ENCODE data around the gene GRHL1. TPM values are rescaled to one million over a fixed set of nuclear protein-coding genes. Genes with fewer than 3 reads are reported as not detected.
A peak's percentile ranks its signal among the peaks of the same experiment; 100 is the strongest.

GRHL1 gene
- total and polyA plus RNA-seq, 2 of the 4 experiments (the other 2 are of a cell fraction): 0.18 to 0.21 TPM

- no peaks in the 10 kb centered on the region for H3K36me3 ChIP-seq (ENCODE audit: control insufficient read depth, insufficient read depth, low read length)
- no peak overlapping the region for H3K27ac ChIP-seq (ENCODE audit: insufficient read depth, low read length)
- in situ Hi-C loops (cut with MboI; ENCODE audit: low sequenced_read_pairs) (no loop called here), intact Hi-C loops (cut with micrococcal nuclease) (no loop called here), dilution Hi-C loops (cut with HindIII; ENCODE audit: low sequenced_read_pairs, unreplicated experiment) (no loop called here)
- H4K8ac ChIP-seq (ENCODE audit: low read depth in 2 of 2, low read length in 2 of 2): peak overlapping the region in 1 of 2 experiments; percentile 1; a peak in 1 of 4 replicates
- no peak overlapping the region for H2AFZ ChIP-seq (replicated peaks; ENCODE audit: low read length, poor library complexity)
- no TSS peak for BruUV-seq (replicated peaks)
- peak overlapping the region; percentile 51 for H3K4ac ChIP-seq (ENCODE audit: low read depth, low read length)
- no peaks in the 10 kb centered on the region for H3K9me3 ChIP-seq (ENCODE audit: control insufficient read depth, insufficient read depth, low read length)
- no peaks in the 10 kb centered on the region for H3K27me3 ChIP-seq (ENCODE audit: control insufficient read depth, insufficient read depth, low read length)
- ATAC-seq (ENCODE audit: low read depth): no peak
- DNase-seq: no peak
- no peak overlapping the region for H3K4me3 ChIP-seq (ENCODE audit: insufficient read depth, low read depth, low read length)
- H4K5ac ChIP-seq (ENCODE audit: low read depth, low read length): 0 out of 2 replicates have a peak overlapping the region, but pooled peaks have one; percentile 16
- H2BK15ac ChIP-seq (ENCODE audit: low read depth, low read length): peak overlapping the region; percentile 60; the same call in 2 of the 3 replicates
- H3K14ac ChIP-seq (replicated peaks; ENCODE audit: low read depth, low read length): peak overlapping the region; percentile 18; the same call in 1 of the 2 replicates
- no peak overlapping the region for H3K9ac ChIP-seq (ENCODE audit: low read depth, low read length)
- no peak overlapping the region for H4K91ac ChIP-seq (ENCODE audit: insufficient read depth, low read depth, low read length)
- H3K23ac ChIP-seq (ENCODE audit: low read depth, low read length): peak overlapping the region; percentile 6; the same call in 1 of the 2 replicates
- POLR2A ChIA-PET (ENCODE audit: unreplicated experiment): no interaction called here
- peak overlapping the region; percentile 3 for H2BK5ac ChIP-seq (ENCODE audit: low read depth, low read length, poor library complexity, severe bottlenecking)
- H2AK9ac ChIP-seq (replicated peaks; ENCODE audit: low read depth, low read length, poor library complexity): peak overlapping the region; percentile 1
- peak overlapping the region; percentile 55 for H3K18ac ChIP-seq (ENCODE audit: low read depth, low read length)
- no peak overlapping the region for H3K56ac ChIP-seq (ENCODE audit: extremely low read depth, insufficient read depth, low read length)
- H3K4me2 ChIP-seq (ENCODE audit: low read depth, low read length): peak overlapping the region; percentile 6; the same call in 1 of the 2 replicates
- no CpG with 5 or more reads among the region's 6 CpGs for WGBS, 2 experiments (ENCODE audit: extremely low coverage in 2 of 2, insufficient read length in 1 of 2)
- no peaks in the 10 kb centered on the region for H4K20me1 ChIP-seq (ENCODE audit: insufficient read depth, low read length)
- peak overlapping the region; percentile 48; the same call in 1 of the 2 replicates for H2AK5ac ChIP-seq (ENCODE audit: low read depth, low read length)
- peaks cover 37% of the 10 kb centered on the region for H3K4me1 ChIP-seq (ENCODE audit: control insufficient read depth, insufficient read depth, low read length)
- TF ChIP-seq CTCF (conservative IDR thresholded peaks at IDR 0.05; ENCODE audit: low read depth, low read length) (no peak), ELK1 (IDR thresholded peaks at IDR 0.05; ENCODE audit: borderline replicate concordance, low read depth, low read length) (no peak), RAD21 (IDR thresholded peaks at IDR 0.05; ENCODE audit: low read length) (no peak), RFX5 (IDR thresholded peaks at IDR 0.05; ENCODE audit: low read depth, low read length) (no peak), BHLHE40 (IDR thresholded peaks at IDR 0.05; ENCODE audit: low read depth, low read length) (no peak), MAFK (IDR thresholded peaks at IDR 0.05; ENCODE audit: low read depth, low read length) (no peak), MXI1 (IDR thresholded peaks at IDR 0.05; ENCODE audit: borderline replicate concordance, low read depth, low read length) (no peak), MAZ (IDR thresholded peaks at IDR 0.05; ENCODE audit: borderline replicate concordance, low read depth, low read length) (no peak), CEBPB (IDR thresholded peaks at IDR 0.05; ENCODE audit: low read depth, low read length) (no peak), USF2 (IDR thresholded peaks at IDR 0.05; ENCODE audit: low read depth, low read length) (no peak), FOS (IDR thresholded peaks at IDR 0.05; ENCODE audit: low read depth, low read length) (no peak)
- H3K79me1 ChIP-seq (ENCODE audit: low read depth in 1 of 2, low read length in 2 of 2): no peaks in the 10 kb centered on the region
- CTCF ChIA-PET: interaction anchor here (1.5 to 2.2 kb wide), 2 partner anchors 11 to 75 kb away, joined by 4 to 14 read pairs; no protein-coding TSS in a partner anchor
- H2BK20ac ChIP-seq (ENCODE audit: low read depth, low read length): peak overlapping the region; percentile 52; the same call in 1 of the 2 replicates
- H3K9me1 ChIP-seq (ENCODE audit: insufficient read depth, low read length): peaks cover 12% of the 10 kb centered on the region
- H2BK120ac ChIP-seq (ENCODE audit: low read depth, low read length): peak overlapping the region; percentile 45
These were observed 22.2 kb downstream of the GRHL1 start for GRCh38 chr2:9973690-9974089.

Measured in IMR-90 (cell line).